Muscle of arm (tissue), 12 donors: ENCODE measurements around the gene CEP78. TPM values are rescaled to one million over a fixed set of nuclear protein-coding genes. Genes with fewer than 3 reads are reported as not detected.

Experiments used
- DNase-seq: peaks from one replicate; pipeline ENCODE4 v3.0.0-alpha.2; 2013
- polyA plus RNA-seq, 12 donors: library from polyadenylated mRNA; unstranded; fragments of 120-200 nt; gene quantifications; one replicate each; pipeline ENCODE4 v1.2.1, GENCODE V29; 2013; ENCODE audit not compliant: insufficient read length in 12 of 12

The CEP78 gene
- polyA plus RNA-seq, 12 donors: 12.5 to 32.4 (median 21.3) TPM; not detected in 1

DNA sequence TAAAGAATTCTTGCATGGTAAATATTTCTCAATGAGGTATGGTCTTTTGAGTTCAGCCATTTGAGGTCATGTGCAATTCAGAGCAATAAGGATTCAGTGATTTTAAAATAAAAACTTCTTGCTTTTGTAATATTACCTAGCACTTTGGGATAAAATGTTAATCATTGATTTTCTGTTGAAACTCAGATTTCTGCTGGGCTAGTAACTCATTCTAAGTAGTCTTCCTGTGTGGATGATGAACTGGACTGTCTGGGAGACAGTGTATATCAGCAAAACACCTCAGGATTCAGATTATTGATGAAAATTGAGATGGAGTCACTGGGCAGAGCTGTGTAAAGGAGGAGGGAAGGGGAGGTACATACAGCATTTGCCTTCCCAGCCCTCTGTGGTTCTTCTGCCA lies 50.2 kb downstream of the CEP78 start:
- DNase-seq: no peak

DNA sequence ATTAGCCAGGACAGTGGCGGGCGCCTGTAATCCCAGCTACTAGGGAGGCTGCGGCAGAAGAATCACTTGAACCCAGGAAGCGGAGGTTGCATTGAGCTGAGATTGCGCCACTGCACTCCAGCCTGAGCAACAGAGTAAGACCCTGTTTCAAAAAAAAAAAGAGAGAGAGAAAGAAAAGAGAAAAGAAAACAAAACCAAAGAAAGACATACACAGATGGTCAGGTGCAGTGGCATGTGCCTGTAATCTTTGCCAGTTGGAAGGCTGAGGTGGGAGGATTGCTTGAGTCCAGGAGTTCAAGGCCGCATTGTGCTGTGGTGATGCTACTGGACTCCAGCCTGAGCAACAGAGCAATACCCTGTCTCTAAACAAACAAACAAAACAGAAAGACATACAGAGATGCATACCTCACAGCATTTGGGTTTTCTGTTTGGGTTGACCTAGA lies 51.1 kb downstream of the CEP78 start:
- no peak for DNase-seq

DNA sequence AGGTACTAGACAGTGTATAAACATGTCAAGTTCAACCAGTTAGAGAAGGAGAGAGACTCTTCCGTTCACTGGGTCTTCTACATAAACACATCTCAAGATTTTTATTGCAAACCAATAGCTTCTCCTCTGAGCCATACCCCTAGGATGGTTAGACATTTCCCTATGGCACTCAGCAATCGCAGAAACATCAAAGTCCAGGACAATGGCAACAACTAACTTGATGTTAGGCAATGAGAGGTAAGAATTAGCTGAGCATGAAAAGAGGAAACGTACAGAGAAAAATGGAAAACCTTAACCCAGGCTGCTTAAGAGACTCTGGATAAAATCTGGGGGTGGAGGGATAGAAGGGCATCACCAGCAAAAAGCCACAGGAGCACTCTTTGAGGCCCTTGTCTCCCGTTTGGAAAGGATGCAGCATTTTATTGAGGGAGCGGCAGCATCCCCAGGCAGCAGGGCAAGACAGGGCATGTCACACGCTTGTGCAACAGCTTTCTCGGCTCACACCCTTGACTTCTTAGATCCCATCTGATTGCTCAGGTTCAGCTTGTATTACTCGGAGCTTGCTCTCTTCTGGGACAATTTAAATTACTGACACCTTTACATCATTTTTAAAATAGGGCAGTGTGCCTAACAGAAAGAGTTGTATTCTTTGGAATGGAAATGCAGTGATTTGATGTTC lies 52.5 kb downstream of the CEP78 start:
- no peak for DNase-seq

DNA sequence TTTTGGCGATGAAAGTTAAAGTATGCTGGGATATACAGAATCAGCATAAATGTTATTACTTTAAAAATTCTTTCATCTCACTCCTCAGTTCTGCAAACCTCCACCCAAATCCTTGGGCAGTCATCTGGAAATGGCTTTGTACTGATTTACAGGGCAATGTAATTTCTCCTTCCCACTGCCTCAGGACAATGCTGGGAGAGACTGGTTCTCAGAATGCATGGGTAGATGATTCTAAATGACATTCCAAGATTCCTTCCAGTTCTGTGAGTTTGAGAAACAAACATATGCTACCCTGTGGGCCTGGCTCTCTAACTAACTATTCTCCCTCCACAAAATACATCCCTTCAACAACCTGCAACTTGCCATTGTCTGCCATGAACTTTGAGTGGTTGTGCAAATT lies 53.6 kb downstream of the CEP78 start:
- DNase-seq: no peak

DNA sequence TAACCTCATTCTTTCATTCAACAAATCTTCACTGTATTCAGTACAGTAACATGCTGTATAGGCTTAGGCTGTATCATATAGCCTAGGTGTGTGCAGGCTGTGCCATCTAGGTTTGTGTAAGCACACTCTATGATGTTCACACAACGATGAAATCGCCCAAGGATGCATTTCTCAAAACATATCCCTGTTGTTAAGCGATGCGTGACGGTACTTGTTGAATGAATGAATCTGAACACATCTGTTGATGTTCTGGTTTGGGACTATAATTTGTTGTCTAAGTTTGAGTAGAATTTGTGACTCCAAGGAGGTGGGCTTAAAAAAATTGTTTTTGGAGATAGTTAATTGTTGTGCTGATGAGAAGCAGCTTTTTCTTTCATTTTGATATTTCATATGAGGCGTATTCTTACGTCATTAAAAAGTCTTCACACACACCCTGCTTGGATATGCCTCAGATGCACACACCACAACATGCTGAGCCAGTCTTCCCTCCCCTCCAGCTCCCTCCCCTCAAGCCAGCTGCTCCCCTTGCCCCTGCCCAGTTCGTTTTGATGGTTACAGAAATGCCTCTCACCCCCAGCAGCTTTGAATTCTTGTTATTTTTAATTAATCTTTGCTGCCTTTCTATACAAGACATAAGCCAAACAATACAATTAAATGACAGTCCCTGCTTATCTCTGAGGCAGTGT lies 55.5 kb downstream of the CEP78 start:
- no peak for DNase-seq

DNA sequence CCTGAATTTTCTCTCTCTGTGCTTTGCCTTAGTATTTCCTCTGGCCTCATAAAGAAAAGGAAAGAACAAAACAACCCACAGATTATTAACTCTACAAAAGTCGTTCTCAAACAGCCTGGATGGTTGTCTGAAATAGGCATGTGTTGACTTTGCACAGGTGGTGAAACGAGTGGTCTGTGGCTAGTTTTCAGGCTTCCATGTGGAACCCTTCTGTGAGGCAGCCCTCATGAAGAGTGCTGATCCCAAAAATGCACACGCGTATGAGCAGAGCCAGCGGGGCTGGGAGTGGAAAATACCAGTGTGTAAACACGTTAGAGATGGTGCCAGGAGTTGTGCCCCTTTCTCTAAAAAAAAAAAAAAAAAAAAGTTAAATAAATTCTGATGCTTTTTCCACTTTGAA lies 56.2 kb downstream of the CEP78 start:
- no peak for DNase-seq

DNA sequence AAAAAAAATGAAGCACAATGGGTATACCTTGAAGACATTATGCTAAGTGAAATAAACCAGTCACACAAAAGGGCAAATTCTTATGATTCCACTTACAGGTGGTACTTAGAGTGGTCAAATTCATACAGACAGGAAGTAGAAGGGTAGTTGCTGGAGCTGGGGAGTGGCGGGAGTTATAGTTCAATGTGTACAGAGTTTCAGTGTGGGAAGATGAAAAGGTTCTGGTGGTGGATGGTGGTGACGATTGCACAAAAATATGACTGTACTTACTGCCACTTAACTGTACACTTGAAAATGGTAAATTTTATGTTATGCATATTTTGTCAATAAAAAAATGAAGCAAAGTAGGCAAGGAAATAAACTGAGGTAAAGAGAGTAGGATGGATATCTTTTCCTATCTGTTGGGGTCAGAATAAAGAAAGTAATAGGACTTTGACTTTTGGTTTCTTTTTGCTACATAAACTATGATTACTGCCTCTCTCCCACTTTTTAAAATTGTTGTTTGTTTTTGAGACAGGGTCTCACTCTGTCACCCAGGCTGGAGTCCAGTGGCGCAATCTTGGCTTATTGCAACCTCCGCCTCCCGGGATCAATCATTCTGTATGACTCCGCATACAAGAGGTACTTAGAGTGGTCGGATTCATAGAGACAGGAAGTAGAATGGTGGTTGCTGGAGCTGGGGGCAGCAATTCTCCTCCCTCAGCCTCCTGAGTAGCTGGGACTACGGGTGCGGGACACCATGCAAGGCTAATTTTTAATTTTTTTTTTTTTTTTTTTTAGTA lies 57.0 kb downstream of the CEP78 start:
- no peak for DNase-seq

DNA sequence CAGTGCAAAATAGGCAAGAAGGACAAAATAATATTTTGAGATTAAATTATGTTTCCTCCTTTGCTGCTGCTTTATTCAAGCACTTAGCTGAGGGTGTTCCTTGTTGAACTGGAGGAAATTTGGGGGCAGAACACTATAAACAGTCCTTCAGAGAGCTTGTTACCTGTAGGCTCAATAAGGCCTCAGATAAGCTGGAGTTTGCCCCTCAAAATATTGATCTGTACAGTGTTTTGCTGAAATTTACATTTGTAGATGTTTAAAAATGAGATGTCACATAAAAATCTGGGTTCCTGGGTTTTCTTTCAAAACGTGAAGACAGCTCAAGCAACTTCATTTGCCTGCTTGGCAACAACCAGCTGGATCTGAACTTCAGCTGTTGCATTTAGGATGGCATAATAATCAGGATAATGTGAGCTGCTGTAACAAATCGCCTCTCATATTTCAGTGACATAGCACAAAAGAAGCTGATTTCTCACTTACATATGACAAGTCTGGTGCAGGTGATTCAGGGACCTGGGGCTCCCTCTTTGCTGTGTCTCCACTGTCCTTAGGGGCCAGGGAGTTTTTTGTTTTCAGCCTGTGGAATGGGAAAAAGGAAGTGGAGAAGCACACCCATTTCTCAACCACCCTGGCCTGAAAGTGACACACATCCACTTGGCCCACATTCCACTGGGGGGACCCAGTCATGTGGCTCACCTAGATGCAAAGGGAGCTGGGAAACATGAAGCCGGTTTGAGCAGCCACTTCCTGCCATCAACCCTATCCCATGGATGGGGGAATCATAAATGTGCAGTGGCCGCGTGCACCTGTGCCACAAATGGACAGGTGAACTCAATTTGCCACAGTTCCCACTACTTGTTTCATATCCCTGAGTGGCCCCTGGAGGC lies 58.7 kb downstream of the CEP78 start:
- no peak for DNase-seq

DNA sequence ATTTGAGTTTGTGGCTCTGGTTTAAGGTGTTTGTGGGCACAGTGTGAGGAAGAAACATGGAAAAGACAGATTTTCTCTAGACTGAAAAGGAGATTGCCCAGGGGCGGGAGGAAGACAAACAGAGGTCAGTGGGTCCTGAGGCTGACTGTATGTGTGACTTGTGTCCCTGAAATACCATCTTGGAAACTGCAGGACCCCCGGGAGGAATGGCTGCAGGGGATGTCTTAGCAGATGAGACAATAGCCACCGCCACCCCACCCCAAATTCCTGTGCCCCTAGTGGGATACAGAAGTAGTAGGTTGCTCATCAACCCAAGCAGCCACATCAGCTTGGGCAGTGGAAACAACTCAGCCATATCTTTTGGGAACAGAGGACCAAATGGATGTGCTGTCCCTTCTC lies 59.3 kb downstream of the CEP78 start:
- DNase-seq: no peak

DNA sequence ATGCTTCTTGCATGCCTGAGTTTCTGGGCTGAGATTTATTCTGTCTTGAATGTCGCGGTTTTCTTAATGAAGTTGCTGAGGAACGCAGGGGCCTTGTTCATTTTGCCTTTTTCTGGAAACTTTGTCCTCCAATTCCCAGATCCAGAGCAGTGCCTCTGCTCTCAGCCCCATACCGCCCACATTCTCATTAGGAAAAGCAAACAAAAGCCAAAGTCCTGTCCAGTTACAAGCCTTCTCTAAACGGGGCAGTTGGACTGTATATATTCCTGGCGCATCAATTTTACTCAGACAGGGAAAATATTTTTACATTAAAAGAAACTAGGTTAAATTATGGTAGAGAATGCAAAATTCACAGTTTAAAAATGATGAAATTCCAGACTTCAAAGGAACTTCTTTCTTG lies 59.9 kb downstream of the CEP78 start:
- no peak for DNase-seq

DNA sequence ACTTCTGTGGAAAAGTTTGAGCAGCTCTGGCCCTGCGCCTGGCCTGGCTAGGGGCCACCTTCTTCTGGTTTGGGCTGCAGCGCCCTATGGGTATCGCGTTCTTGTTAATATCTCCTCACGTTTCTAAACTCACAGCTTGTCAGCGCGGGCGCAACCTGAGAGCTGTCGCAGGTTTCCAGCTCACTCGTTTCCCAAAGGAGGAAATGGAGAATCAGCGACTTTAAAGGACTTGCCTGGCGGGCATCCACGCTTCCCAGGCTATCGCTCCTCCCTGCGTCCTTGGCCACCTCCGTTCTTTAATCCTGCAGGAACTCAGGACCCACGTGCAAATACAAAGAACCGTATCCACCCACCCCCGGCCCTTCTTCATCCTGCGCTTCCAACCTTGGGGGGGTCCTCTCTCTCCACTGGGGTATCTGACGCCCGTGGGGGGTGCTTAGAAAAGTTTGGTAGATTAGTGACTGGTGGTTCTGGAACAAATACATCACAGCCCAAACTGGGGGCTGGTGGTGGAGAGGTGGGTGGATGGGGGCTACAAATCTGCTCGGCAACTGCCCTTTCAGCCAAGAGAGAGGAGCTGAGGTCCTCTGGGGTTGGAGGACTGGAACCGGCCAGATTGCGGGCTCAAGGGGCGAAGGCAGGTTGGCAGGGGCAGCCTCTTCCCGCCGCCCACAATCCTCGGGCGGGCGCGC lies 60.5 kb downstream of the CEP78 start:
- peak; percentile 56 for DNase-seq

DNA sequence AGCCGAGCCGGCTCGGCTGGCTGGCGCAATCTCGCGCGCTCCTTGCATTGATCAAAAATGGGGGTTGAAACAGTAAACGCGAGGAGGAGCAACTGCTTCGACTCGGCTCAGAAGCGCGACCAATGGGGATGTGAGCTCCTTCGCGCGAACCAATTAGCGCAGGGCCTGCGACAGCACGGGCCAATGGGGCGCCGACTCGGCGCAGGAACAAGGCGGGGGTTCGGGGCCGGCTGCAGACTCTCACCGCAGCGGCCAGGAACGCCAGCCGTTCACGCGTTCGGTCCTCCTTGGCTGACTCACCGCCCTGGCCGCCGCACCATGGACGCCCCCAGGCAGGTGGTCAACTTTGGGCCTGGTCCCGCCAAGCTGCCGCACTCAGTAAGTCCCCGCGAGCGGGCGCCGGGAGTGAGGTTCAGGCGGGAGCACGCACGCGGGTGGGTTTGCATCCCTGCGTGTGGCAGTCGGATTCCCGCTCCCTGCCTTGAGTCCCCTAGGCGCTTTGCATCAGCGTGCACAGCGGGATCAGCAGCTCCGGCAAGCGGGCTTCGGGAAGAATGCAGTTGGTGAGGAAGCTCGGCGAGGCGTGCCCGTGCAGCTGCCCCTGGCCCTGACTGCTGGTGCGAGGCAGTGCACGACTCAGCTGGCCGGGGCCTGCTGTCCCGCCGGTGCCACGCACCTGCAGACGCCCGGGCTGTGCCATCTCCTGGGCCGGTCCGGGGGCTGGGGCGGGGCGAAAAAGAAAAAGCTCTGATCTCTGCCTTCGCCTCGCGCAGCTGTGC lies 61.2 kb downstream of the CEP78 start, which contains the start of gene PSAT1:
Gene PSAT1 (plus strand): TSS at position 233 of the 779 bp plus-strand sequence. CDS start 86 bp downstream, at position 319.
- peak; percentile 94 for DNase-seq

DNA sequence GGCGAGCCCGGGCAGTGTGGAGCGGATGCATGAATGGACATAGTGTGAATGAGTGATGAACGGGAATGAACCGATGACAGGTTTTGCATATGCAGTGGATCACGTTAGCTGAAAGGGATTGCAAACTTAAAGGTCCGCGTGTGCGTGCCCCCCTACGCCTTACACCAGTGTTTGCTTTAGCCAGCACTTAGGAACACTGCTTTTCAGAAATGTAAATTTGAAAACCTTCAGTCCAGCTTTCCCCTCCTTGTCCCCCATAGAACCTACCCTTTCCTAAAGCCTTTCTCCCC lies 61.7 kb downstream of the CEP78 start:
- DNase-seq: no peak

DNA sequence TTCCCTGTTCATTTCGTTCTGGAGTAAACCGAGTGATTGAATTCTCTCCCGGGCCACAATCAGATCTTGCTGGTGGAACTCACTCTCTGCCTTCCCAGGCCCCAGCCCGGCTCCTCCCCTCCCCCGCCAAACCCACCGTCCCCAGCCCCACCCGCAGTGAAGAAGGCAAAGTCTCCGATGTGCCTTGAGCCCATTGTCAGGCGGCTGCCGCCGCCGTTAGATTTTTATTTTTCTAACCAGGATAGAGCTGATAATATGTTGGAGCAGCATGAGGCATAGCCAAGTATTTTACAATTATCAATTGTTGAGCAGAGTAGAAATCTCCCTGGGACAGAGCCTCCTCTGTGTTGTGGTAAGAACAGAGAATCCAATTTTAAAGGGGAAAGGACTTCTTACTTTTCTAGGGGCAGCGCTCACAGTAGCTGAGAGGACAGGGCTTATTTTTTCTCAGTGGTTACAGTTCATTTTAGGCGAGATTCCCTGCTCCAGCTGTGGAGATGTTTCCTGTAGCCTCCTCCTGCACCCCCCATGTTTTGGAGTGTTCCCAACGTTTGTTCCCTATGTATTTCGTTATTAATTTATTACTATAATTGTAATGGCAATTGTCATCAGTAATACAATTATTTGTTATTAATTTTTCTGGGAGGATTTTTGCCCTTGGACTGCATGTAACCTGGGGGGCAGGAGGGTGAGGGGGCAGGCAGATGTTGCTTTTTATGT lies 62.3 kb downstream of the CEP78 start:
- no peak for DNase-seq

DNA sequence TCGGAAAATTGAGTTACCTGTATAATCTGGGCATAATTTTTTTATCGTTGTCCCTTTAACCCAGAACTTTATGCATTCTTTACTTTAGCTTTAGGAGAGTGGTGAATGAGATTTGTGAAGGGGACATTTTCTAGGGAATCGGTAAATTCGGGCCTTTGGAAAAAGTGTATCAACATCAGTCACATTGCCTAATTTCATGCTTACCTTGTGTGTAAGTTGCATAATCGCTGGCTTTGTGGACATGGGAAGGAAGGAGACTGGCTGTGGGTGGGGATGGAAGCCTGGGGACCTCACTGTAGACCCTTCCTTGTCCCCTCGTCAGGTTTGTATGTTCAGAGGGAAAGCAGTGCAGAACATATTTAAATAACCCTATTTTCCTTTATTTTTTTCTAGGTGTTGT lies 64.3 kb downstream of the CEP78 start:
- no peak for DNase-seq

DNA sequence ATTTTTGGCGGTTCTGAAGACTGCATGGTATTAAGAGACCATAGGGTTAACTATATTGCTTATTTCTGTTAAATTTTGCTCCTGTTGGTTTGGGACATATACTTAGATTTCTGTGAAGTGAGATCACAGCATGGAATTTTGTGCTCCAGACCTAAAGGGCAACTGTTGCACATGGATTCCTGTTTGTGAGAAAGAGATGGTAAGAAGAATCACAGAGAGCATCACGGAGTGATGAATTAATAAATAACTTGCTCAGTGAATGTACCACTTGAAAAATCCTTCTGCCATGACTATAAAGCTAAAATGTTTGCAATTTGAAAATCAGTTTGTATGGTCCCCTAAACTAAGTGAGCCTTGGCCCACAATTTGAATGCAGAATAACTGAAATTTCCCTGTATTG lies 65.6 kb downstream of the CEP78 start:
- DNase-seq: no peak

DNA sequence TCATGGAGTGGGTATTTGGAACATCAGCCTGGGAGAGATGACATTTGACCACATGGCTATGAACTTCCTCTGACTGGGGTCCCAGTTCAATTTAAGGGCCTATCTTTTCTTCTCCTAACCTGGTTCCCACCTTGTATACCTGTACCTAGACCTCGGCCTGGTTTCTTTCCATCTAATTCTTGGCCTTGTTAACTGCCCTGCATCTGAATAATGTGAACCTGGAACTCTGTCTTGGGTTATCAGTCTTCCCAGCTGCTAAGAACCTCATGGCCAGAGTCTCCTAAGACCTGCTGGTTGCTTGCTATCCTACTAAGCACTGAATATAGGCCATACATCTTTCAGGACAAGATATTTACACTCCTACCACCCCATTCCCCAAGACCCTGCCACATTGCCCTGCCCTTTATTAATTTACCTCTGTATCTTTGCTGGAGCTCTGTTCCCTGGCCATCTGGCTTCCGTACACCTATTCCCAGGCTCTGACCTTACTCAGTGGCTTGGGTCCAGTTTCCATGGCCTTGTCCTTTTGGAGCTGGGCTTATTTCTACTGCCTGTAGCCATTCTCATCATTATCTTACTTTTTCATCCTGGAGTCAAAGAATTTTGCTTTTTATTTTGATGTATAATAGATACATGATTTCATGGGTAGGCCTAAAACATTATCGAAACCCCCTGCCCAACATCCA lies 67.6 kb downstream of the CEP78 start:
- DNase-seq: no peak

DNA sequence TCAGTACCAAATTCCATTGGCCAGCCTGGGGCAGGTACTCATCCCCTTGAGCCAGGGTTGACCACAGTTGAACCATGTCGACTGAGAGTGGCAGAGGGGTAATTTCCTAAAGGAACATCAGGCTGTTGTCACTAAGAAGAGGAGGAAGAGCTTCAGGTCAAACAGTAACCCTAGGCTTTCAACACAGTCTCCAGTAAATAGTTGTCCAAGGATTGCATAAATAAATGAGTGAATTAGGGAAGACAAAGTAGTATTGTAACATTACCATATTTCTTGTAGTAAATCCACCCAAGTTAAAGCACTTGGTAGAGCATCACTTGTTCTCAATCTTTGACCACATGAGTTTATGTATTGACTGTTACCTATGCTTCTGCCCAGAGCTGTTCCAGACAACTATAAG lies 68.5 kb downstream of the CEP78 start:
- DNase-seq: no peak
